Stimulated activated CD4-positive, alpha-beta T cell treated with anti-CD3 and anti-CD28 coated beads, Interleukin-15, amount 100 ng/mL, for 24 hours (primary cell): ENCODE data around the gene RNF157.

Experiments
- DNase-seq: peaks from one replicate; pipeline ENCODE4 v3.0.0-alpha.2; 2020

Gene RNF157

GRCh38 chr17:76240461-76241203, at the start of gene RNF157:
Gene RNF157, minus strand, starts transcription at chr17:76240493. Its CDS starts 253 bp downstream, at chr17:76240240.
- peak; percentile 71 for DNase-seq

- no peak for DNase-seq
Observed at GRCh38 chr17:76281573-76282371, 41.5 kb upstream of the RNF157 start.

DNA sequence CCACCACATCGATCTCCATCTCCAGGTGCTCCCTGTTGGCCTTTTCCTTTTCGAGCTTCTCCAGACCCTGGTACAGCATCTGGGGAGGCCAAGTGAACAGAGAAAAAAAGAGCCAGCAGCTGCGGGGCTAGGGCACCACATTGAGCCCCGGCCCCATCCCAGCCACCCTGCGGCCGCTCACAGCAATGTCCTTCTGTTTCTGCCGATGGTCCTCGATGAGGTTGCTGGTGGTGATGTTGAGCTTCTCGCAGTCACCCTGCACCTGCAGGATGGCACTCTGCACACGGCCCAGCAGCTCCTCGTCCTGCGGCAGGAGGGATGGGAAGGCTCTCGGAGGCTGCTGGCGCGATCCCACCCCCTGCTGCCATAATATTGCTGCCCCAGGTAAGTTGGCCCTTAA, 40.4 kb upstream of the RNF157 start:
- no peak for DNase-seq

- no peak for DNase-seq
Observed at GRCh38 chr17:76279742-76280287, 39.5 kb upstream of the RNF157 start.

DNA sequence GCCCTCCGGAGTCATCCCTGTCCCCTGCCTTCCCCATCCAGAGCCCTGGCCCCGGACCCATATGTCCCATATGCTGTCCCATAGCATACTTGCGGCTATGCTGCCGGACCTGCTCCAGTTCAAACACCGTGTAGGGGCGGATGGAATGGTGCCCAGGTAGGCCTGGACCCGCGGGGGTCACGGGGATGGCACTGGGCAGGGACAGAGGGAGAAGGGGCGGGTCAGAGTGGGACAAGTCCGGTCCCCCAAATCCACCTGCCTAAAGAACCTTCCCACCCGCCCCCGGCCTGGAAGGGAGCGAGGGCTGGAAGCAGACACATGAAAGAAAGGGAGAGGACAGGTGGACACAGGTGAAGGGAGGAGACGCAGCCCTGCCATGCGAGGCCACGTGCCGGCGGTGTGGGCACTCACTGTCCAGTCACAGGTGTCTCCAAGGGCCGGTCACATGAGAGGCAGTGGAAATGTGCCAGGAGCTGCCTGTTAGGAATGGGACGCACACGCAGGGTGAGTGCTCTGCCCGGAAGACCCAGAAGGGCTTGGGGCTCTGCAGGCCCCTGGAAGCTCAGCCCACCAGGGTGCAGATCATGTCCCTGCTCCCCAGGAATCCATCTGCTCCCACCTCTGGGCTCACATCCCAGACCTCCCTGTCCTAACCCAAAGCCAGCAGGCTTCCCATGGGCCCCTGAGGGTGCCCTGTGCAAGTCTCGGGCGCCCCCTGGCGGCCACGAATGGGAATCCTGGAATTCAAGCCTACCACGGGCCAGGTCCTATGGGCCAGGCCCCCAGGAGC, 38.9 kb upstream of the RNF157 start:
- DNase-seq = peak; percentile 89

GRCh38 chr17:76278268-76278908, 38.1 kb upstream of the RNF157 start:
- no peak for DNase-seq

DNA sequence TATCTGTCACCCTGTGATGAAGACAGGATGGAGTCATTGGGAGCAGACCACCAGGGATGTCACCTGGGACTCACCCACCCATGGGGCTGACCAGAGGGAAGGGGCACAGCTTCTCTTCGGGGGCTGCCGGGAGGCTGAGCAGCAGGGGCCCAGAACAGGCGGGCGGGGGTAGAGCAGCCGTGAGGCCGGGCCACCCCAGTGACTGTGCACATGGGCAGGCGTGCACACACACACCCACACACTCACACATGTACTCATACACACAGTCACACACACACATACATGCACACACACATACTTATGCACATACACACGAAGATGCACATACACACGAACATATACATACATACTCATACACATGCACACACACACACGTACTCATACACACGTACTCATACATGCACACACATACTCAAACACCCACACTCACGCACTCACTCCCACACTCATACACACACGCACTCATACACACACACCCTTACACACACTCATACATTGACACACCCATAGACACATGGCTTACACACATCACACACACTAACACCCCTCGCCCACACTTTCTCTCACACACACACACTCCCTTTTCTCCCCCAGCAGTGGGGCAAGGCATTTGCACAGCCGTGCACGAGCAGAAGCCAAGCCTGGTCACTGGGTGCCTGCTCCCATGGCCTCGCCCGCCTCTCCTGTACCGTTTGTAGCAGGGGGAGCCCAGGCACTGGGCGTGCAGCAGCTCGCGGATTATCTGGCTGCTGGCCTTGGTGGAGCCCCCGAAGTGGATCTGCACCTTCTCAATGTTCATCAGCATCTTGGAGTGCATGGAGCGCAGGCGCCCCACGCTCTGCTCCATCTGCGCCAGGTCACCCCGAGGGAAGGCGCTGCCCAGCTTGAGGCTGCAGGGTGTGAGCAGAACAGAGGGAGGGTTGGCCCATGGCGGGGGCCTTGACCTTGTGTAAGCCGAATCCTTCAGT, 37.3 kb upstream of the RNF157 start:
- DNase-seq = no peak

DNA sequence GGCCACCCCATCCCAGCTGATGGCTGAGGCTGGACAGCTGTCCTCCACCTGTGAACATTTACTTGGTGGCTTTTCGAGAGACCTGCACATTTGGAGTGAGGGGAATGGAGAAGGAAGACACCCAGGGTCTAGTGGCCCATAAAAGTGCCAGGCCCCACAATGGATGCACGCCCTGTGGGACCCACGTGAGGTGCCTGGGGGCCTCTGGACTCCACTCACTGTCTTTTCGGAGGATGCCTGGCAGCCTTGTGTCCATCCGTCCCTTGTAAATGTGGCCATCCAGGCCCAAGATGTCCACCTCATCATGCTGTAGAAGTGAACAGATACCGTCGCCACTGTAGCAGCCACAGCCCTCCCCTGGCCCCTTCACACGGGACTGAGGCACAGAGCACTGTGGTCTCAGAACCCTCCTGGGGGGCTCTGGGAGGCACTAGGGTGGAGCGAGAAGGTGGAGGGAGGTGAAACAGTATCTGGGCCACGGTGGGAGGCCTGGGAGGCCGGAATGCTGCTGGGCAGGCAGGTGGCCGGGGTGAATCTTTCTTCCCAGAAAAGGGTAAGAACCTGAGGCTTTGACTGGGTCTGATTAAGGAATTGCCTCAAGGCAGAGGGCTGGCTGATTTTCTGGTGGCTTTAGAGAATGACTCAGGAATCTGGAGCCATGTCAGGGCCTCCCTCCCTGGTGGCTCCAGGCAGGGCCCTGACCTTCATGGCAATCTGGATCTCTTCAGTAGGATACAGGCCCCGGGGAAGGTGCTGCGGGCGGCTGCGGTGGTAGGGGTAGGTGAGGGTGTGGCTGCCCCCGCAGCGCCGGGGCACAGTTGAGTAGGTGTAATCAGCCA, 36.4 kb upstream of the RNF157 start:
- DNase-seq = no peak

GRCh38 chr17:76276069-76276431, 35.8 kb upstream of the RNF157 start:
- DNase-seq = no peak

- DNase-seq = peak; percentile 8
Observed at GRCh38 chr17:76275382-76276068, 35.2 kb upstream of the RNF157 start.

GRCh38 chr17:76274112-76274956, 34.0 kb upstream of the RNF157 start:
- DNase-seq = peak; percentile 12

DNA sequence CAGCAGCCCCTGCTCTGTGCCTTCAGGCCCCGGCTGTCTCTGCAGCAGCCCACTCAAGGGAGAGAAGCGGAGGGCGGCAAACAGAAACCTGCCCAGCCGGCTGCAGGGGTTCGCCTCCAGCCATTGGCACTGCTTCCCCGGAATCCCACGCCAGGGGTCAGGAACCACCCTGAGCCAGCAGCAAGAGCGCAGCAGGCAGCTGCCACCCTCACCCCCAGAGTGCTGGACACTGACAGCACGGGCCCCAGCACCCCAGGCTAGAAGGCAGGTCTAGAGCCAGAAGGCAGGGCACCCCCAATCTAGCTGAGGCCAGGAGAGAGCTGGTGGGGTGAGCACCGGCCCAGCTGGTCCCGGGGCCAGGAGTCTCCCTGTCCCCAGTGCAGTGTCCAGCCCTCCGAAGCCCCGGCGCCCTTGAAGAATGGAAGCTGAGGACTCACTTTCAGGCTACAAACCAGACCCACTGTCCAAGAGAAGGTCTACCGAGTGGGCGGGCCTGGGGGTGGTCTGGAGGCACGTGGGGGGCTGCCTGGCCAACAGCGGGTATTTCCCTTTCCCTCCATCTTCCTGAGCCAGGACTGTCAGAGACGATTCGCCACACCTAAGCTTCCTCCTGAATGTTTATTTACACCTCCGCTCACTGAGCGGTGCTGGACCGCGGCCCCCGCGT, 33.3 kb upstream of the RNF157 start:
- DNase-seq = peak; percentile 18

- peak; percentile 86 for DNase-seq
Observed at GRCh38 chr17:76272541-76273444, 32.5 kb upstream of the RNF157 start.

- peak; percentile 94 for DNase-seq
Observed at GRCh38 chr17:76271669-76272540, 31.6 kb upstream of the RNF157 start.

GRCh38 chr17:76270770-76271668, 30.7 kb upstream of the RNF157 start:
- peak; percentile 45 for DNase-seq
